HEK293T (cell line): Measurements from ENCODE around the gene EPS8L2.
A peak's percentile ranks its signal among the peaks of the same experiment; 100 is the strongest.

Experiments used
- CTCF ChIA-PET: fragments of 350-600 bp; formaldehyde crosslinking; extraction: SDS; loops from one replicate; lab custom pipeline; 2021; ENCODE audit warnings: antibody characterized with exemption, inconsistent platforms; lab: Yijun Ruan, JAX
- POLR2A ChIA-PET: fragments of 350-600 bp; formaldehyde crosslinking; extraction: SDS; loops from one replicate; lab custom pipeline; 2020; ENCODE audit warnings: antibody characterized with exemption, inconsistent platforms; lab: Yijun Ruan, JAX
- DNase-seq: peaks from one replicate; pipeline ENCODE4 v3.0.0; 2012; ENCODE audit warnings: mixed read lengths; ENCODE audit errors: extremely low spot score
- ARNT ChIP-seq: fragments of 450-650 bp; IDR thresholded peaks from 2 replicates; pipeline ENCODE4 v1.6.1; 2017; ENCODE audit warnings: mild to moderate bottlenecking
- BHLHE40 ChIP-seq: fragments of 450-650 bp; IDR thresholded peaks from 2 replicates; pipeline ENCODE4 v1.6.1; 2016; ENCODE audit warnings: mild to moderate bottlenecking, moderate library complexity, borderline replicate concordance
- CTBP1 ChIP-seq: fragments of 450-650 bp; IDR thresholded peaks from 2 replicates; pipeline ENCODE4 v1.6.1; 2016; ENCODE audit warnings: borderline replicate concordance
- ELF4 ChIP-seq: fragments of 450-650 bp; IDR thresholded peaks from 2 replicates; pipeline ENCODE4 v1.6.1; 2017; ENCODE audit warnings: antibody characterized with exemption
- FOXA1 ChIP-seq: fragments of 450-650 bp; IDR thresholded peaks from 2 replicates; pipeline ENCODE4 v1.6.1; 2016; ENCODE audit warnings: mild to moderate bottlenecking
- FOXK2 ChIP-seq: fragments of 450-650 bp; IDR thresholded peaks from 2 replicates; pipeline ENCODE4 v1.6.1; 2016; ENCODE audit warnings: mild to moderate bottlenecking
- FOXM1 ChIP-seq: fragments of 450-650 bp; IDR thresholded peaks from 2 replicates; pipeline ENCODE4 v1.6.1; 2017; ENCODE audit warnings: mild to moderate bottlenecking, borderline replicate concordance
- HDGF ChIP-seq: fragments of 450-650 bp; IDR thresholded peaks from 2 replicates; pipeline ENCODE4 v1.6.1; 2017; ENCODE audit warnings: antibody characterized with exemption, borderline replicate concordance
- L3MBTL2 ChIP-seq: fragments of 450-650 bp; conservative IDR thresholded peaks from 2 replicates; pipeline ENCODE4 v1.6.1; 2016; ENCODE audit warnings: mild to moderate bottlenecking
- LEF1 ChIP-seq: fragments of 450-650 bp; IDR thresholded peaks from 2 replicates; pipeline ENCODE4 v1.6.1; 2017; ENCODE audit warnings: mild to moderate bottlenecking, borderline replicate concordance
- NFRKB ChIP-seq: fragments of 450-650 bp; IDR thresholded peaks from 2 replicates; pipeline ENCODE4 v1.6.1; 2016; ENCODE audit warnings: mild to moderate bottlenecking, moderate library complexity
- PKNOX1 ChIP-seq: fragments of 450-650 bp; IDR thresholded peaks from 2 replicates; pipeline ENCODE4 v1.6.1; 2016
- SP1 ChIP-seq: fragments of 450-650 bp; IDR thresholded peaks from 2 replicates; pipeline ENCODE4 v1.6.1; 2017
- SUZ12 ChIP-seq: fragments of 450-650 bp; IDR thresholded peaks from 2 replicates; pipeline ENCODE4 v1.6.1; 2016; ENCODE audit warnings: mild to moderate bottlenecking
- TARDBP ChIP-seq: fragments of 450-650 bp; IDR thresholded peaks from 2 replicates; pipeline ENCODE4 v1.6.1; 2016
- ZNF384 ChIP-seq: fragments of 450-650 bp; IDR thresholded peaks from 2 replicates; pipeline ENCODE4 v1.6.1; 2016

The EPS8L2 gene

GRCh38 chr11:693415-693831, 12.6 kb upstream of the EPS8L2 start:
- ChIA-PET CTCF (interaction anchor here (0.6 to 1.2 kb wide), 5 partner anchors 13 to 472 kb away, joined by 3 to 6 read pairs (median 3); no protein-coding TSS in a partner anchor), POLR2A (interaction anchor here (0.8 to 1.6 kb wide), 5 partner anchors 10 to 138 kb away, joined by 3 to 8 read pairs (median 3); no protein-coding TSS in a partner anchor)
- TF ChIP-seq ARNT (no peak), SP1 (no peak), SUZ12 (no peak), ELF4 (no peak), HDGF (no peak), BHLHE40 (no peak), NFRKB (no peak), TARDBP (no peak), LEF1 (no peak), FOXA1 (no peak), FOXK2 (no peak), PKNOX1 (no peak), FOXM1 (no peak), L3MBTL2 (no peak), ZNF384 (no peak), CTBP1 (no peak)
- no peak for DNase-seq

- POLR2A ChIA-PET: interaction anchor here (0.8 to 1.6 kb wide), 5 partner anchors 10 to 139 kb away, joined by 3 to 8 read pairs (median 3); no protein-coding TSS in a partner anchor
- no peak for TF ChIP-seq CTBP1
- TF ChIP-seq SP1: no peak
- no peak for TF ChIP-seq TARDBP
- TF ChIP-seq FOXK2: no peak
- no peak for TF ChIP-seq ZNF384
- no peak for TF ChIP-seq PKNOX1
- TF ChIP-seq SUZ12: no peak
- TF ChIP-seq BHLHE40: no peak
- no peak for TF ChIP-seq ELF4
- no peak for TF ChIP-seq LEF1
- no peak for TF ChIP-seq HDGF
- no peak for TF ChIP-seq ARNT
- no peak for TF ChIP-seq FOXA1
Observed at GRCh38 chr11:693887-694562, 12.0 kb upstream of the EPS8L2 start.

GRCh38 chr11:694563-695287, 11.3 kb upstream of the EPS8L2 start, which contains the start of gene DEAF1:
Gene DEAF1, minus strand, starts transcription at chr11:695222. Its CDS starts 175 bp downstream, at chr11:695047.
- ChIA-PET CTCF (no interaction called here), POLR2A (interaction anchor here (1.6 kb wide), 1 partner anchor 82 kb away, joined by 8 read pairs; no protein-coding TSS in a partner anchor)
- TF ChIP-seq L3MBTL2 (peak; percentile 60; the same call in 1 of the 2 replicates), SUZ12 (no peak)
- DNase-seq: peak; percentile 96

More at GRCh38 chr11:693887-694562, 12.0 kb upstream of the EPS8L2 start:
- no peak for DNase-seq
- CTCF ChIA-PET: interaction anchor here (0.7 to 1.2 kb wide), 3 partner anchors 14 to 58 kb away, joined by 3 to 5 read pairs (median 3); no protein-coding TSS in a partner anchor

GRCh38 chr11:695288-695537, 10.8 kb upstream of the EPS8L2 start:
- TF ChIP-seq SP1 (no peak), ARNT (no peak), PKNOX1 (no peak), FOXM1 (no peak), L3MBTL2 (no peak), FOXA1 (no peak), HDGF (no peak), TARDBP (no peak), ZNF384 (no peak), NFRKB (no peak), SUZ12 (no peak), BHLHE40 (no peak), FOXK2 (no peak), CTBP1 (no peak), LEF1 (no peak), ELF4 (no peak)
- ChIA-PET POLR2A (interaction anchor here (1.2 kb wide), 2 partner anchors 24 to 160 kb away, joined by 4 read pairs; partner anchors contain the start of gene HRAS), CTCF (interaction anchor here (1.1 to 1.3 kb wide), 2 partner anchors 32 to 136 kb away, joined by 3 read pairs; no protein-coding TSS in a partner anchor)
- no peak for DNase-seq

GRCh38 chr11:695538-696248, 10.3 kb upstream of the EPS8L2 start, which contains the start of gene TMEM80:
Gene TMEM80, plus strand, starts transcription at chr11:695816. Its CDS starts 12 bp downstream, at chr11:695828.
- TF ChIP-seq TARDBP: no peak
- no peak for TF ChIP-seq CTBP1
- TF ChIP-seq FOXA1: no peak
- no peak for TF ChIP-seq FOXM1
- TF ChIP-seq ARNT: no peak
- no peak for TF ChIP-seq LEF1
- no peak for TF ChIP-seq ELF4
- TF ChIP-seq ZNF384: no peak
- TF ChIP-seq HDGF: no peak
- POLR2A ChIA-PET: interaction anchor here (0.8 to 1.5 kb wide), 8 partner anchors 14 to 160 kb away, joined by 3 to 4 read pairs (median 4); partner anchors contain the start of genes HRAS and TALDO1
- CTCF ChIA-PET: interaction anchor here (0.9 to 1.3 kb wide), 4 partner anchors 22 to 136 kb away, joined by 3 to 4 read pairs (median 3); partner anchors contain the start of gene TALDO1
- peak; percentile 93 for DNase-seq
